ENCODE results near the gene LANCL2. TPM values are rescaled to one million over a fixed set of nuclear protein-coding genes. Genes with fewer than 3 reads are reported as not detected.
A peak's percentile ranks its signal among the peaks of the same experiment; 100 is the strongest.

Gene LANCL2
- total RNA-seq, 1 donor from 2014 or later: 21.3 TPM

GRCh38 chr7:55335786-55336185, 29.4 kb upstream of the LANCL2 start:
- no peak for DNase-seq (ENCODE audit: low spot score)
- no peaks in the 10 kb centered on the region for H3K9me3 Mint-ChIP-seq (ENCODE audit: low read depth)
- H3K4me1 Mint-ChIP-seq (ENCODE audit: low read depth): no peaks in the 10 kb centered on the region
- no peaks in the 10 kb centered on the region for H3K36me3 Mint-ChIP-seq (ENCODE audit: low read depth)
- H3K4me3 Mint-ChIP-seq (ENCODE audit: unreplicated experiment): no peak overlapping the region
- H3K27me3 Mint-ChIP-seq (ENCODE audit: low read depth): peaks cover 14% of the 10 kb centered on the region
- no peak for TF ChIP-seq CTCF (IDR thresholded peaks at IDR 0.05)
- H3K27ac Mint-ChIP-seq (ENCODE audit: unreplicated experiment): no peak overlapping the region

GRCh38 chr7:55336540-55336939, 28.6 kb upstream of the LANCL2 start:
- no peaks in the 10 kb centered on the region for H3K36me3 Mint-ChIP-seq (ENCODE audit: low read depth)
- H3K4me1 Mint-ChIP-seq (ENCODE audit: low read depth): no peaks in the 10 kb centered on the region
- H3K27me3 Mint-ChIP-seq (ENCODE audit: low read depth): peaks cover 14% of the 10 kb centered on the region
- no peak overlapping the region for H3K4me3 Mint-ChIP-seq (ENCODE audit: unreplicated experiment)
- TF ChIP-seq CTCF (IDR thresholded peaks at IDR 0.05): no peak
- no peaks in the 10 kb centered on the region for H3K9me3 Mint-ChIP-seq (ENCODE audit: low read depth)
- no peak overlapping the region for H3K27ac Mint-ChIP-seq (ENCODE audit: unreplicated experiment)
- no peak for DNase-seq (ENCODE audit: low spot score)

GRCh38 chr7:55339033-55340000, 25.8 kb upstream of the LANCL2 start:
- Mint-ChIP-seq H3K27me3 (ENCODE audit: low read depth) (peaks cover 12% of the 10 kb centered on the region), H3K4me1 (ENCODE audit: low read depth) (no peaks in the 10 kb centered on the region), H3K9me3 (ENCODE audit: low read depth) (no peaks in the 10 kb centered on the region), H3K36me3 (ENCODE audit: low read depth) (no peaks in the 10 kb centered on the region), H3K27ac (ENCODE audit: unreplicated experiment) (no peak overlapping the region), H3K4me3 (ENCODE audit: unreplicated experiment) (no peak overlapping the region)
- no peak for DNase-seq (ENCODE audit: low spot score)
- TF ChIP-seq CTCF (IDR thresholded peaks at IDR 0.05): no peak

GRCh38 chr7:55342216-55342871, 22.8 kb upstream of the LANCL2 start:
- H3K9me3 Mint-ChIP-seq (ENCODE audit: low read depth): no peaks in the 10 kb centered on the region
- no peak overlapping the region for H3K4me3 Mint-ChIP-seq (ENCODE audit: unreplicated experiment)
- H3K4me1 Mint-ChIP-seq (ENCODE audit: low read depth): no peaks in the 10 kb centered on the region
- H3K27ac Mint-ChIP-seq (ENCODE audit: unreplicated experiment): no peak overlapping the region
- no peaks in the 10 kb centered on the region for H3K27me3 Mint-ChIP-seq (ENCODE audit: low read depth)
- peak; percentile 89 for DNase-seq (ENCODE audit: low spot score)
- H3K36me3 Mint-ChIP-seq (ENCODE audit: low read depth): no peaks in the 10 kb centered on the region
- no peak for TF ChIP-seq CTCF (IDR thresholded peaks at IDR 0.05)

GRCh38 chr7:55343002-55343781, 21.9 kb upstream of the LANCL2 start:
- Mint-ChIP-seq H3K36me3 (ENCODE audit: low read depth) (no peaks in the 10 kb centered on the region), H3K27ac (ENCODE audit: unreplicated experiment) (no peak overlapping the region), H3K4me3 (ENCODE audit: unreplicated experiment) (no peak overlapping the region), H3K27me3 (ENCODE audit: low read depth) (no peaks in the 10 kb centered on the region), H3K9me3 (ENCODE audit: low read depth) (no peaks in the 10 kb centered on the region), H3K4me1 (ENCODE audit: low read depth) (peaks cover 2% of the 10 kb centered on the region)
- DNase-seq (ENCODE audit: low spot score): no peak
- TF ChIP-seq CTCF (IDR thresholded peaks at IDR 0.05): no peak

All from chondrocyte (in vitro differentiated cells).